Stimulated activated CD8-positive, alpha-beta memory T cell treated with anti-CD3 and anti-CD28 coated beads, Interleukin-4, amount 100 ng/mL, for 4 hours (primary cell): ENCODE data around the gene POU2F3.
"Not testable (repeated sequence)": the region's sequence is repeated elsewhere in the genome, so short reads cannot be mapped to it uniquely, and the experiment has no call there.

Source experiments
- DNase-seq, 2 donors: peaks; one replicate each; pipeline ENCODE4 v3.0.0-alpha.2; 2020; ENCODE audit warnings: low read depth in 2 of 2, low spot score in 1 of 2

The POU2F3 gene

GRCh38 chr11:120249279-120250262 lies 9.6 kb downstream of the POU2F3 start:
- DNase-seq = no peak

DNA sequence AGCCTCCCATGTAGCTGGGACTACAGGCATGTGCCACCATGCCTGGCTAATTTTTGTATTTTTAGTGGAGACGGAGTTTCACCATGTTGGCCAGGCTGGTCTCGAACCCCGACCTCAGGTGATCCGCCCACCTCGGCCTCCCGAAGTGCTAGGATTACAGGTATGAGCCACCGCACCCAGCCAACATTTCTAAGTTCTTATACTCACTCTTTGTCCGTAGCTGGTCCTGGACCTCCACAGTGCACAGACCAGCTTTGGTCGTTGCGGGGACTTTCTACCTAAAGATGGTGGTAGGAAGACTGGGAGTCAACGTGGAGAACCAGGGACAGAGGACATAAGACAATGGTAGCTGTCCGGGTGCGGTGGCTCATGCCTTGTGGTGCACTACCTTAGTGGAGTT lies 13.4 kb downstream of the POU2F3 start:
- not testable (repeated sequence) for DNase-seq

- no peak for DNase-seq
These were observed 15.0 kb downstream of the POU2F3 start for GRCh38 chr11:120254788-120255518.

DNA sequence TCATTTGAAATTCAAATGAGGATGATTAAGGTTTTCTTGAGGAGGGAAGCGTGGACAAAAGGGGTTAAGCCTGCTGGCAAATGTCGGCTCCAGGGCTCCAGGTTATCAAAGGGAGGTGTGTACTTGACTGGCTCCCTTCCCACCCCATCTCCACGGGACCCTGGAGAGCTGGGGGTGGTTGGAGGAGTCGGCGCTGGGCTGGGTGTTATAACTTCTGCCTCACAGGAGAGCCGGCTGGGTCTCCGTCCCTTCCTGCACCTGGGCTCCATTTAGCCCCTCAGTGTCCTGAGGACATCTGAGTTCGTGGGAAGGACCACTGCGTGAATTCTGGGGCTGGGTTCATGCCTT lies 15.6 kb downstream of the POU2F3 start:
- no peak for DNase-seq

GRCh38 chr11:120256178-120256577 lies 16.2 kb downstream of the POU2F3 start:
- DNase-seq = no peak

GRCh38 chr11:120256779-120257178 lies 16.8 kb downstream of the POU2F3 start:
- DNase-seq = no peak

GRCh38 chr11:120257346-120257745 lies 17.4 kb downstream of the POU2F3 start:
- no peak for DNase-seq

DNA sequence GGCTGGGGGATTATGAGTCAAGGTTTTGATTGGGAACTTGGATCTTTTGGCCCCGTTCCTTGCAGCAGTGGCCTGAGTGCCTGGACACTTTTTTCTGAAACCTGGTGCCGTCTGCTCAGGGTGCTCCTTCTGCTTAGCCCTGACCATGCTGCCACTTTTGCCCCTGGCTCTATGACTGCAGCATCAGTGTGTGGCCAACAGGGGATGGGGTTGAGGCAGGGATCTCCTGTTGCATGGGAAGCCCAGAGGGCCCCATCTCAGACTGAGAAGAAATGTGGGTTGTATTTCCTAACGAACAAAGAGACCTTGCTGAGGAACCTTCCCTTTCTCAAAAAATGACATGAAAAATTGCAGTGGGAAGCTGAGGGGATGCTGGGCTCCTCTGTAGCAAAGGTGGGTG lies 18.7 kb downstream of the POU2F3 start:
- no peak for DNase-seq

- no peak for DNase-seq
These were observed 19.3 kb downstream of the POU2F3 start for GRCh38 chr11:120259241-120259640.

GRCh38 chr11:120259988-120260565 lies 20.1 kb downstream of the POU2F3 start:
- DNase-seq = no peak

- no peak for DNase-seq
These were observed 20.7 kb downstream of the POU2F3 start for GRCh38 chr11:120260616-120261015.

DNA sequence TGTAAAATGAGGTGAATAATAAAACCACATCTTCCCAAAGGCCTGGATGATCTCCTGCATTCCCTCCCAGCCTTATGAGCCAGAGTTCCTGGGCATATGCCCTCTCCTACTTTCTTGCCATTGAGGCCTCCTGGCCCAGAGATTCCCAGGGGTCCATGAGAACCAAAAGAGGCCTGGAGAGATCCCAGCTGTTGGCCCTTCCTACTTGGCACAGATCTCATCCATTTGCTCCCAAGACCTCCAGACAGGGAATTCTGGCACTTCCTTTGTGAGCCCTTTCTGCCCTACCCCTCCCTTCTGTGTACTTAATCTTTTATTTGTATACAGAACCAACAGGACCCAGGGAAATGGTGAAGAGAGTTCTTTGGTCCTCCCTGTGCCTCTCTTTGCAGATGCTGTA lies 21.4 kb downstream of the POU2F3 start:
- DNase-seq = no peak

- no peak for DNase-seq
These were observed 22.0 kb downstream of the POU2F3 start for GRCh38 chr11:120261931-120262330.

DNA sequence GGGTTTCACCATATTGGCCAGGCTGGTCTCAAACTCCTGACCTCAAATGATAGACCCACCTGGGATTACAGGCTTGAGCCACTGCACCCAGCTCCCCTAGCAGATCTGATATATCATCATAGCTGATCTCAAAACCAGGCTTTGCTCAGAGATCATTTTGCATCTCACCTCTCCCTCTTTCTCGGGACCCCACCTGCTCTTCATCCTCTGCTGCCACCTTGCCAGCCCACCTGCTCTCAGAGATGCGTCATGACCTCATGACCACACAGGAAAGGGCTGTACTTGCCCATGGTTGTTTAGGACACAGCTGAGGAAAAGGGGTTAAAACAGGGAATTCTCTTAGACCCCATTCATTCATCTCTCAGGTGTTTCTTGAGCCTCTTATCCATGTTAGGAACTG lies 27.4 kb downstream of the POU2F3 start:
- no peak for DNase-seq

- no peak for DNase-seq
These were observed 28.7 kb downstream of the POU2F3 start for GRCh38 chr11:120268686-120269085.

DNA sequence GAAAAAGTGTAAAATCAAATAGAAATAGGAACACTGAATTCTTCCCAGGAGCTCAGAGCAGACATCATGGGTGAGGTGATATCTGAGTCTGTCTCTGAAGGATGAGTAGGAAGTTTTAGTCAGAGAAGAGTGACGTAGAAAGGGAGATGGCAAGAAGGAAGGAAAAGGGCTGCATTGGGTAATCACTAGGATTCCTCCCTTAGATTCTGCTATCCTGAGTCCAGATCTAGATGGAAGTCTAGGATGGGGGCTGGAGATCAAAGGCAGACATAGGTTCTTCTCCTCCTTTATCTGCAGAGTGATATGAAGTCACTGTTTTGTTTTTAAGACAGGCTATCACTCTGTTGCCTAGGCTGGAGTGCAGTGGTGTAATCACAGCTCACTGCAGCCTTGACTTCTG lies 30.4 kb downstream of the POU2F3 start:
- DNase-seq = no peak

- DNase-seq = no peak
These were observed 31.7 kb downstream of the POU2F3 start for GRCh38 chr11:120271672-120272071.

GRCh38 chr11:120272303-120272702 lies 32.4 kb downstream of the POU2F3 start:
- DNase-seq = no peak

- no peak for DNase-seq
These were observed 33.5 kb downstream of the POU2F3 start for GRCh38 chr11:120273432-120273831.

- not testable (repeated sequence) for DNase-seq
These were observed 34.0 kb downstream of the POU2F3 start for GRCh38 chr11:120273956-120274355.

DNA sequence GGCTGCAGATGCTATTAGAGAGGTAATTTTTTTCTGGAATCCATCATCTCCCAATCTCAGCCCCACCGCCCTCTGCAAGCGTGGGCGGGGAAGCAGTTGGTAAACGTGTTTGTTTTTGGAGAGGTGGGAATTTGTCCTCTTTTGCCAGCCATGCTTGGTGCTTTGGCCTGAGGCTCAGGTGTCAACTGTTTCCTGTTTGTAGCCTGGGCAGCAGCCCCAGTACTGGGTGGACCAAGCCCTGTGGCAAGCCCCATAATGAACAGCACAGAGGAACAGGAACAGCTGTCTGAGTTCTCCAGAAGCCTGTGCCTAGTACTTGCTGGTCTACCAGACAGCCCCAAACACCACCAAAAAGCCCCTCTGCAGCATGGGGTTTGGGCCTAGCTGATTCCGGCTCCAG lies 39.6 kb downstream of the POU2F3 start:
- no peak for DNase-seq

DNA sequence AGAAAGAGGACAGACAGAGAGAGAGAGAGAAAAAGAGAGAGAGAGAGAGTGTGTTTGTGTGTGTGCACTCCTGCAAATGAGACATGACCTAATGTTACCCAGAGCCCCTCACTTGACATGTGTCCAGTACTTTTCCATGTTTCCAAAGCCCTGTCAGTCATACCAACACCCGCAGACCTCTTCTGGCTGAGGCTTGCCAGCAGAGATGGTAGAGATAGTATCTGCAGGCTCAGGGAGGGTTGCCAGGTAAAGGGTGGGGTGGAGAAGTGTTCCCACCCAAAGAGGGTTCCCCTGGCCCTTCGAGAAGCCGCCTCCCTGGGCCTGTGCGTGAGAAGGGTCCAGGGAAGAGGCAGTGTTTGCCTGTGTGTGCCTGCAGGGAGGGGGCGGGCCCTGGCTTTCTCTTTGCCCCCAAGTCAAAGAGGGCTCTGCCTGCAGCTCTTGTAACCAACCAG lies 40.7 kb downstream of the POU2F3 start:
- no peak for DNase-seq
